Stimulated activated CD8-positive, alpha-beta memory T cell treated with anti-CD3 and anti-CD28 coated beads, Interleukin-15, amount 100 ng/mL, for 1 hour (primary cell): Measurements from ENCODE around the gene LSM10.
A peak's percentile ranks its signal among the peaks of the same experiment; 100 is the strongest.

Source experiments
- DNase-seq: peaks from one replicate; pipeline ENCODE4 v3.0.0-alpha.2; 2020; ENCODE audit warnings: low read depth

The LSM10 gene

GRCh38 chr1:36397378-36398230 lies at the start of gene LSM10:
Gene LSM10 (minus strand): TSS chr1:36397908. CDS start chr1:36394129, 3,779 bp downstream.
- DNase-seq, result peak; percentile 87

DNA sequence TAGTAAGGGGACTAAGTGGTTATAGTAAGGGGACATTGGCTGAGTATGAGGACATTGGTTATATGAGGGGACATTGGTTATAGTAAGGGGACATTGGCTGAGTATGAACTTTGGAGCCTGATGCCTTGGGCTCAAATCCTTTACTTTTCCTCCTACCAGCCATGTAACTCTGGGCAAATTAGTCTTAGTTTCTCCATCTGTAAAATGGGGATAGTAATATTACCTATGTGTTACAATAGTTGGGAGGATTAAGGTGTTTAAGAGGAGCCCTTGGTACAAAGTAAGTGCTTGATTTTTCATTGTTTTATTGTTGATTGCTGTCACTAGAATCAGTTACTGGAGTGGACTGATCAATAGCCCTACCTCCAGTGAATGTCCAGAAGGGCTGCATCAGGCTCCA lies 49.7 kb upstream of the LSM10 start:
- DNase-seq, result no peak

- DNase-seq, result no peak
These were observed 49.0 kb upstream of the LSM10 start for GRCh38 chr1:36446746-36447145.

DNA sequence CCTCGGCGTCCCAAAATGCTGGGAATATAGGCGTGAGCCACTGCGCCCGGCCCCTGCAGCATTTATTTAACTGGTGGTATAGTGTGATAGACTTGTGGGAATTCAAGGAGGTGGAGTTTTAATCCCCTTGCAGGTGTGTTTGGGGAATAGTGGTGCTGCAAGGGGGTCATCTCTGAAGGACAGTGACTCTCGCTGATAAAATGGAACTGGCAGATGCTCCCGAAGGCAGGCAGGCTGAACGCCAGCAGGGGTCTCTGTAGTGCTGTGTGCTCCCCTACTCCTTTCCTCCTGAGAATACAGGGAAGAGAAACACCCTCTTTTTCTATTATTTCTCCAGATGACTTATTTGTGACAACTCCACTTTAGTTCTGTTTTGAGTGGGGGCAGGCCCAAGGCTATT lies 48.6 kb upstream of the LSM10 start:
- DNase-seq, result no peak

- DNase-seq, result no peak
These were observed 45.6 kb upstream of the LSM10 start for GRCh38 chr1:36443297-36443696.

GRCh38 chr1:36442337-36442736 lies 44.6 kb upstream of the LSM10 start:
- no peak for DNase-seq

GRCh38 chr1:36440646-36441045 lies 42.9 kb upstream of the LSM10 start:
- DNase-seq, result no peak

- DNase-seq, result no peak
These were observed 42.3 kb upstream of the LSM10 start for GRCh38 chr1:36440044-36440443.

GRCh38 chr1:36438715-36439114 lies 41.0 kb upstream of the LSM10 start:
- DNase-seq, result no peak

DNA sequence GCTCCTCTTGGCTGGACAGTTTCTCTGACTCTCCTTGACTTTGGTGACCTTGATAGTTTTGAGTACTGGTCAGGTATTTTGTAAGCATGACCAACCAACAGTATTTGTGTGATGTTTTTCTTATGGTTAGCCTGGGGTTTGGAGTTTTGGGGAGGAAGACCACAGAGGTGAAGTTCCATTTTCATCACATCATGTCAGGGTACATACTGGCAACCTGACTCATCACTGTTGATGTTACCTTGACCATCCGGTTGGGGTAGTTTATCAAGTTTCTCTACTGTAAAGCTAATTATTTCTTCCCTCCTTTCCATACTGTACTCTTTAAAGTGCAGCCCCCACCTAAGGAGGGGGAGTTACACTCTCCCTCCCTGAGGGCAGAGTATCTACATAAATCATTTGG lies 39.1 kb upstream of the LSM10 start:
- no peak for DNase-seq

DNA sequence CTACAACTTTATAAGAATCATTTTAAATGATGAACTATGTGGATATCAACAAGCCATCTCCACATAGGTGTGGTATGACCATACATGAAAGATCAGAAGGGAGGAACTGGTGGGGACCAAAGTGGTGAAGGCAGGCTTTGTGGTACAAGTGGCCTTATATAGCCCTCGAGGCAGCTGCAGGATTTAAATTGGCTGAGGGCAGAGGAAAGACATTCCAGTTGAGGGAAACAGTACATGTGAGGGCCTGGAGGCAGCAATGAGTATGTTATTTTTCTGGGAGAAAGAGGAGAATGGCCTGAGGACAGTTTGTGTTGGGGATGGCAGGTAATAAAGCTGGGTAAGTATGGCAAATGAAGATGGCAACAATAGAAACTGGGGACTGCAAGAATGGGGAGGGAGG lies 35.4 kb upstream of the LSM10 start:
- no peak for DNase-seq

DNA sequence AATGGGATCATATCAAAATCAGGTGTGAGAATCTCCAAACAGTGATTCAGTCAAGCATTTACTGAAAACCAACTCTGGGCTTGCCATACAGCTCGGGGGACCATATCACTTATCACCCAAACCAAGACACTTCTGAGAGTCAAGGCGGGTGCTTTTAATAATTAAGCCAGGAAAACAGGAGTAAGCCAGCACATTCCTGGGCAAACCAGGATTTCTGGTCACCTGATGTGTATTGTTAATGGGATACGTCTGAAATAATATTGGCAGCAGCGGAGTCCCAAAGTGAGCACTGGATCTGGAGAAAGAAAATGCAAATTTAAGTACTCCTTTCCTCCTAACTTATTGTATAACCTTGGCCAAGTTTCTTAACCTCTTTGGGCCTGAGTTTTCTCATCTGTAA lies 34.9 kb upstream of the LSM10 start:
- DNase-seq, result no peak

DNA sequence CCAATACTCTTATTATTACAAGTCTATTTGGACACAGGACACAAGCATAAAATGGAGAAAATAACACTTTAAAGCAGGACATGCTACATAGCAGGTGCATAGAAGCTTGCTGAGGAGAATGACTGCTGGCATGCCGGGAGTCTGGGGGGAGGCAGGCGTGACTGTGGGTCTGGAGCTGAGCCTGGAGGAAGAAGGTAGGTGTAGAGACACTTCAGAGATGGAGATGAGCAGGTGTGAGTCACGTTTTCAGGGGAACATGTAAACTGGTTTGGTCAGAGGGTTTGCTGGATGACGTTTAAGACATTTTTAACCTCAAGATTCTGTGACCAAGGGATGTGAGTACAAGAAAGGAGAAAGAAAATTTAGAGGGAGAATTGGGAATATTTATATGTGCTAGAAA lies 28.1 kb upstream of the LSM10 start:
- DNase-seq, result no peak

DNA sequence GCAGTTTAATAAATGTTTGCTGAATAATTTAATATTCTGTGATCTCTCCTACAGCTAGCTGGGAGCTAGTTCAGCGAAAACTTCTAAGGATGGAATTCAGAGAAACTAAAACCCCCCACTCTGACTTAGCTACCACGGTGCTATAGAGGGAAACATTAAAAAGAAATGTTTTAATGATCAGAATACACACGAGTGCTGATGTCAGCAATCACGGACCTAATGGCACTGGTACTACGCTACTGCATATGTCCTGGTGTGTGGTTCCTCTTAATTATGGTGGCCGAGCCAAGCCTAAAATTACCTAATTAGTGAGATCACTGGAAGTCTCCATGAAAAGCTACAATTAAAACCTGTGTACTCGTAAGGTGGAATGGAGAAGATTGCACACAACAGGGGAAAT lies 23.9 kb upstream of the LSM10 start:
- no peak for DNase-seq

DNA sequence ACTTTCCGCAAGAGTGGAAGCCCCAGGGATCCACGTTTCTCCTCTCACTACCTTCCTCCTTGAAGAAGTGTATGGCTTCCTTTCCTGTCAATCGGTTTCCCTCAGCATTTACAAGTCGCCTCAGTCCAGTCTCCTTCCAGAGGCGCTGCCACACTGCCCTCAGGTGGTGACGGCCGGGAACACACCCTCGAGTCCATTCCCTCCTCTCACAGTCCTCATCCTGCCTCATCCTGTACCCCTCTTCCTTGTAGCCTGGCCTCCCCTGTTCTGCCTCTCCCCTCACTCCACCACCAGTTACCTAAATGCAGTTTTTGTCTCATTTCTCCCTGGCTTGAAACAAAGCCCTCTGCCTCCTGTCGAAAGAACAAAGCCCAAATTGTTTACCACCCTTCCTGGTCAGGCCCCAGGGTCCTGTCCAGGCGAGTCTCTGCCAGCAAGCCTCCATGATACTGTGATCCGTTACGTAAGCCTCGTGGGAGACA lies 23.2 kb upstream of the LSM10 start:
- peak; percentile 90 for DNase-seq

- no peak for DNase-seq
These were observed 22.7 kb upstream of the LSM10 start for GRCh38 chr1:36420409-36420808.

GRCh38 chr1:36419569-36419968 lies 21.9 kb upstream of the LSM10 start:
- no peak for DNase-seq

DNA sequence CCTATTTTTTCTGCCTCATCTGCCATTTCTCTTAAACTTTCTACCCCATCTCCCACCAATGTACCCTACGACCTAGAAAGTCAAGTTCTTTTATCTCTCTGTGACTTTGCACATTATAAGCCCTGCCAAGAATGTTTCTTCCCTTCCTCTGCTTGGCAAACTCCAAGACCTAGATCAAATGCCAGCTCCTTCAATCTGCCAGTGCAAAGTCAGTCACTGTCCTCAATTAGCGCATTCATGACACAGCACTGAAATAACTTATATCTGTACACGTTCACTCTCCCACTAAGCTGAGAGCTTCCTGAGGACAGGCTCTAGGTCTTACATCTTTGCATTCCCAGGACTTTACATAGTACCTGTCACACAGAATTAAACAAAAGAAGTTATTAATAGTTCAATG lies 21.4 kb upstream of the LSM10 start:
- DNase-seq, result no peak

DNA sequence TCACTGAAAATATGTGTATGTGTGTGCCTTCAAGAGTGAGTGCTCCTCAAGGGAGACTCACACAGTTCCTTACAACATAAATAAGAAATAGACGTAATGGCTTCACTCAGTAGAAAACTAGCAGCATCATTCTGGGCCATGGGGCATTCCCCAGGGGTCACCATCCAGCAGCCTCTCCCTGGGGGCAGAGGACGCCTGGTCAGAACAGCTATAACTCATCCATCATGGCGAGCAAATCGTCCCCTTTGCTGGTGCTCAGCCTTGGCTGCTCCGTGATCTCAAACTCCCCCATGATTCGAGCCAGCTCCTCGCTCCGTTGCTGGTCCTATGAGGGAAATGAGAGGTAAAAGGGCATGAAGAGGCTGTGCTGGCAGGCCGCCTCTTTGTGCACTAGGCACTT lies 20.2 kb upstream of the LSM10 start:
- DNase-seq, result no peak

DNA sequence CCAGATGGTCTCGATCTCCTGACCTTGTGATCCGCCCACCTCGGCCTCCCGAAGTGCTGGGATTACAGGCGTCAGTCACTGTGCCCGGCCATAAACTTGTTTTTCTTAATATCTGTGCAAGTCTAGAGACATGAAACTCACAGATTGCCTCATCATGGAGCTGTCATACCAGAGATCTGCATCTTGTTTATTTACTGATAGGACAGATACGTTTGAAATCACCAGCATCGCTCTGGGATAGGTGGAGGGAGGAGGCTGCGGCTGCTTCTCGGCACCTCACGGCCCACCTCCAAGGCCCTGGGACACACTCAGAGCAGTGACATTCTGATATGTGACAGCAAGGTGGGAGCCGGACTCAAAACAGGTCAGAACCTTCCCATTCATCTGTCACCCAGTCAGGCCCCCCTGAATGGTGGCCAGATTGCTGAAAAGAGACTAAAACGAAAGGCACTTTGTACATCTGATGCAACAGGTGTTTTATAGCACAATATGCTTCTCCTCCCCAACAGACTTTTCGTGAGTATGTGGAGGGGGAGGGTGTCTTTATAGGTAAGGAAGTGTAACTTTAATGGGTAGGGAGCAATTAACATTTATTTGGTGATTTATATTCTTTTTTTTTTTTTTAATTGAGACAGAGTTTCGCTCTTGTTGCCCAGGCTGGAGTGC lies 18.1 kb upstream of the LSM10 start:
- DNase-seq, result no peak

DNA sequence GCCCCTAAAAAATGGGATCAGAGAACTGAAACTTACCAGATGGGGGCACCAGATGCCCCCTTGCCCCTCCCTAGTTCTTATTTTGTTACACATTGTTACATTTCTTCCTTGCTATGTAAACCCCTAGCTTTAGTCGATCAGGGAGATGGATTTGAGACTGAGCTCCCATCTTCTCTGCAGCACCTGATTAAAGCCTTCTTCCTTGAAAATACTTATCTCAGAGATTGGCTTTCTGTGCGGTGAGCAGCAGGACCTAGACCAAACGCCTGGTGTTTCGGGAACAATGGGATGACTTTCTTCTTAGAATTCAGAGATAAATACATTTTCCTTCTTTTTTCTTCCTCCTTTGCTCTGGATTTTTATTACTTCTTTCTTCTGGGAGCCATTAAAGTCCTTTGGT lies 16.7 kb upstream of the LSM10 start:
- no peak for DNase-seq

- no peak for DNase-seq
These were observed 14.3 kb upstream of the LSM10 start for GRCh38 chr1:36411674-36412648.
